ENCODE results near the gene XRN1.
"Not testable (repeated sequence)": the region's sequence is repeated elsewhere in the genome, so short reads cannot be mapped to it uniquely, and the experiment has no call there.

GRCh38 chr3:142369576-142369975 lies 78.3 kb downstream of the XRN1 start:
- TF ChIP-seq CTCF, POLR2A, EP300 (IDR thresholded peaks at IDR 0.05): not testable (repeated sequence)
